ENCODE data around the gene TRAPPC3.

The TRAPPC3 gene

GRCh38 chr1:36172983-36173382 is 23.7 kb upstream of the TRAPPC3 start:
- Histone ChIP-seq H3K4me2 (ENCODE audit: low read depth, low read length, poor library complexity, severe bottlenecking) (no peak overlapping the region), H3K9me3 (ENCODE audit: insufficient read depth, low read depth, low read length) (no peaks in the 10 kb centered on the region), H3K4me1 (ENCODE audit: insufficient read depth, low read length, poor library complexity, severe bottlenecking) (no peaks in the 10 kb centered on the region), H3K9ac (ENCODE audit: low read depth, low read length, poor library complexity, severe bottlenecking) (no peak overlapping the region), H3K27me3 (ENCODE audit: insufficient read depth, low read length, poor library complexity, severe bottlenecking) (no peaks in the 10 kb centered on the region), H3K36me3 (ENCODE audit: insufficient read depth, low read length) (peaks cover 69% of the 10 kb centered on the region; the same call in 1 of the 2 replicates), H3K79me2 (ENCODE audit: insufficient read depth, low read length) (peaks cover 25% of the 10 kb centered on the region), H4K20me1 (ENCODE audit: insufficient read depth, low read length, poor library complexity, severe bottlenecking) (peaks cover 22% of the 10 kb centered on the region), H3K4me3 (ENCODE audit: low read length, poor library complexity, severe bottlenecking) (no peak overlapping the region), H2AFZ (ENCODE audit: low read length) (no peak overlapping the region), H3K9me2 (replicated peaks; ENCODE audit: low read depth, low read length) (no peaks in the 10 kb centered on the region), H3F3A (ENCODE audit: low read depth) (no peaks in the 10 kb centered on the region)
- TF ChIP-seq EZH2phosphoT487 (IDR thresholded peaks at IDR 0.05; ENCODE audit: borderline replicate concordance) (no peak), CTCF (conservative IDR thresholded peaks at IDR 0.05; ENCODE audit: low read length) (no peak)

- Histone ChIP-seq H3K4me2 (ENCODE audit: low read depth, low read length, poor library complexity, severe bottlenecking) (no peak overlapping the region), H3K4me1 (ENCODE audit: insufficient read depth, low read length, poor library complexity, severe bottlenecking) (no peaks in the 10 kb centered on the region), H3K4me3 (ENCODE audit: low read length, poor library complexity, severe bottlenecking) (no peak overlapping the region), H2AFZ (ENCODE audit: low read length) (no peak overlapping the region), H3K79me2 (ENCODE audit: insufficient read depth, low read length) (peaks cover 33% of the 10 kb centered on the region), H3K36me3 (ENCODE audit: insufficient read depth, low read length) (peaks cover 67% of the 10 kb centered on the region; the same call in 1 of the 2 replicates), H3K9ac (ENCODE audit: low read depth, low read length, poor library complexity, severe bottlenecking) (no peak overlapping the region), H3K9me3 (ENCODE audit: insufficient read depth, low read depth, low read length) (no peaks in the 10 kb centered on the region), H3K9me2 (replicated peaks; ENCODE audit: low read depth, low read length) (no peaks in the 10 kb centered on the region), H4K20me1 (ENCODE audit: insufficient read depth, low read length, poor library complexity, severe bottlenecking) (peaks cover 22% of the 10 kb centered on the region), H3K27me3 (ENCODE audit: insufficient read depth, low read length, poor library complexity, severe bottlenecking) (no peaks in the 10 kb centered on the region), H3F3A (ENCODE audit: low read depth) (no peaks in the 10 kb centered on the region)
- no peak for TF ChIP-seq CTCF (conservative IDR thresholded peaks at IDR 0.05; ENCODE audit: low read length)
Observed at GRCh38 chr1:36172017-36172747, 22.9 kb upstream of the TRAPPC3 start.

GRCh38 chr1:36170643-36171412 is 21.5 kb upstream of the TRAPPC3 start:
- Histone ChIP-seq H3K27me3 (ENCODE audit: insufficient read depth, low read length, poor library complexity, severe bottlenecking) (no peaks in the 10 kb centered on the region), H4K20me1 (ENCODE audit: insufficient read depth, low read length, poor library complexity, severe bottlenecking) (peaks cover 26% of the 10 kb centered on the region), H3F3A (ENCODE audit: low read depth) (no peaks in the 10 kb centered on the region), H3K9ac (ENCODE audit: low read depth, low read length, poor library complexity, severe bottlenecking) (no peak overlapping the region), H3K4me2 (ENCODE audit: low read depth, low read length, poor library complexity, severe bottlenecking) (no peak overlapping the region), H3K4me3 (ENCODE audit: low read length, poor library complexity, severe bottlenecking) (no peak overlapping the region), H3K9me2 (replicated peaks; ENCODE audit: low read depth, low read length) (no peaks in the 10 kb centered on the region), H3K79me2 (ENCODE audit: insufficient read depth, low read length) (peaks cover 47% of the 10 kb centered on the region), H3K36me3 (ENCODE audit: insufficient read depth, low read length) (peaks cover 59% of the 10 kb centered on the region; the same call in 1 of the 2 replicates), H3K4me1 (ENCODE audit: insufficient read depth, low read length, poor library complexity, severe bottlenecking) (no peaks in the 10 kb centered on the region), H2AFZ (ENCODE audit: low read length) (no peak overlapping the region), H3K9me3 (ENCODE audit: insufficient read depth, low read depth, low read length) (no peaks in the 10 kb centered on the region)
- TF ChIP-seq EZH2phosphoT487 (IDR thresholded peaks at IDR 0.05; ENCODE audit: borderline replicate concordance) (no peak), CTCF (conservative IDR thresholded peaks at IDR 0.05; ENCODE audit: low read length) (no peak)

All from Loucy (cell line).